HG02973 (cell line): Measurements from ENCODE around the gene ZSCAN20.
"Not testable (repeated sequence)": the region's sequence is repeated elsewhere in the genome, so short reads cannot be mapped to it uniquely, and the experiment has no call there.

Experiments used
- ATAC-seq: cut with Tn5 transposase; IDR thresholded peaks from one replicate; pipeline ENCODE4 v1.9.1; 2021; ENCODE audit warnings: moderate library complexity; ENCODE audit not compliant: unreplicated experiment

ZSCAN20 gene

DNA sequence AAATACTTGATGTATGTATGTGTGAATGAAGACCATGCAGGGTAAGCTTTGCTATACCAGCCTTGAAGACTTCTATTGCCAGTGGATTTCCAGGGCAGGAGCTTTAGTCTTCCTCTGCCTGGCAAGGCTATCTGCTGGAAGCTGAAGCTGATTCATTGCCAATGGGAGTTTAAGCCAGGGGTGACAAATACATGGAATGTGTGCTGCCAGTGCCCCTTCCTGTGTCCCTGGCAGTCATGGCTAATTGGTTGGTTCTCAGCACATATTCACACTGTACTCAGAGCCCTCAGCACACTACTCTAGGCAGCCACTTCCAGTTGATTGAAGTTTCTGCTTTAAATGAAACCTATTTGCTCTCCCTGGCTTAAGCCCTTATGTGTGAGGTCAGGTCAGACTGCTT lies 1.5 kb downstream of the ZSCAN20 start:
- ATAC-seq: no peak

DNA sequence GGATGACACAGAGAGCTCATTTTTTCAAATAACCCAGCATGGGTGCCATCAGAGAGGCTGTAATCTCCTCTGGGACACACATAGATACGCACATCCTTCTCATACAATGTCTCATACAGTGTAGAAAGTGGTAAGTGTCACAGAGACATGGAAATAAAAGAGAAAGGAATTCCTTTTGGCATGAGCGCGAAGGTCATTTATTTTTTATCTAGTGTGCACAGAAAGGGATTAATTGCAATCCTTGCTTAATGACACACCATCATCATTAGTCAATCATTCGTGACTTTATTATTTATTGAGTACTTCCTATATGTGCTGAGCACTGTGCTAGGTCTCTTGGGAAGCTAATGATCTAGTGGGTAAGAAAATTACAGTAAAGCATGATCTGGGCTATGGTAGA lies 5.0 kb downstream of the ZSCAN20 start:
- no peak for ATAC-seq

DNA sequence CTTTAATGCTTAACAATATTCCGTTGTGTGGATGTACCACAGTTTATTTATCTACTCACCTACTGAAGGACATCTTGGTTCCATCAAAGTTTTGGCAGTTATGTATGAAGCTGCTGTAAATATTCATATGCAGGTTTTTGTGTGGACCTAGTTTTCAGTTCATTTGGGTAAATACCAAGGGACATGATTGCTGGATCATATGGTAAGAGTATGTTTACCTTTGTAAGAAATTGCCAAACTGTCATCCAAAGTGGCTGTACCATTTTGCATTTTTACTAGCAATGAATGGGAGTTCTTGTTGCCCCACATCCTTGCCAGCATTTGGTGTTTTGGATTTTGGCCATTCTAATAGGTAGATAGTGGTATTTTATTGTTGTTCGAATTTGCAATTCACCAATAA lies 10.0 kb downstream of the ZSCAN20 start:
- ATAC-seq: no peak

DNA sequence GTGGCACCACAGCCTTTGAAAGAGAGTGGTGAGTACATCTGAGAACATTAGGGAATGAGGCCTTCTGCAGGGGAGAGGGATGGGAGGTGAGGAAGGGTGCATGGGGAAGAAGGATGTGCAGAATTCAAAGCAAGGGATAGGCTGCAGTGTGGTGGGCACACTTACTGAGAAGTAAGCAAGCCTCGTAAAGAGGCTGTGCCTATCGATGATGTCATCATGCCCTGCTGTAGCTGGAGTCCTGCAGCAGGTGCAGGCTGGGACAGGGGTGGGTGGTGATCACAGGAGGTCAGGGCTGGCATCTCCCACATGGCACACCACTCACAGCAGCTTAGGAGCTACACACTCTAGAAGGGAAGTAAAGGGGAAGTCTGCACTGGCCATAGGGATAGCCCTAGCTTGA lies 16.2 kb downstream of the ZSCAN20 start:
- no peak for ATAC-seq

DNA sequence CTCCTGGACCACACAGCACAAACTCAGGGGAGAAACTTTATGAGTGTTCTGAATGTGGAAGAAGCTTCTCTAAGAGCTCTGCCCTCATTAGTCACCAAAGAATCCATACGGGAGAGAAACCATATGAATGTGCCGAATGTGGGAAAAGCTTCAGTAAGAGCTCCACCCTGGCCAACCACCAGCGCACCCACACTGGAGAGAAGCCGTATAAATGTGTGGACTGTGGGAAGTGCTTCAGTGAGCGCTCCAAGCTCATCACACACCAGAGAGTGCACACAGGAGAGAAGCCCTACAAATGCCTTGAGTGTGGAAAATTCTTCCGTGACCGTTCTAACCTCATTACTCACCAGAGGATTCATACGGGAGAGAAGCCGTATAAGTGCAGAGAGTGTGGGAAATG lies 22.5 kb downstream of the ZSCAN20 start:
- ATAC-seq: no peak

DNA sequence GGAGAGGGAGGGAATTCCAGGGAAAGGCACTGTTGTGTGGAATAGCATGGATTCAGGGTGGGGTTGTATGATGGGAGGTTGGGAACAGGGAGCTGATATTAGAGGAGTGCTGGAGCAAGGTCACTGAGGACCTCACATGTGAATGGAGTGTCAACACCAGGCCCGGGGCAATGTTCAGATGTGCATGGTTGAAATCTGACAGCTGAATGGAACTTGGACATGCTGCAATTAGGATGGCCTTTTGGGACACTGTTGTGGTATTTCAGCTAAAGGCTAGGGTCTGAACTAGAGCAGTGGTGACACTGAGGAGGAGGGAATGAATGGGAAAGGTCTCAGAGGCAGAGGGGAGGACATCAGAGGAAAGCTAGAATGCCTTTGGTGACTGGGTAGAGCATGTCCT lies 25.0 kb downstream of the ZSCAN20 start:
- ATAC-seq: no peak

DNA sequence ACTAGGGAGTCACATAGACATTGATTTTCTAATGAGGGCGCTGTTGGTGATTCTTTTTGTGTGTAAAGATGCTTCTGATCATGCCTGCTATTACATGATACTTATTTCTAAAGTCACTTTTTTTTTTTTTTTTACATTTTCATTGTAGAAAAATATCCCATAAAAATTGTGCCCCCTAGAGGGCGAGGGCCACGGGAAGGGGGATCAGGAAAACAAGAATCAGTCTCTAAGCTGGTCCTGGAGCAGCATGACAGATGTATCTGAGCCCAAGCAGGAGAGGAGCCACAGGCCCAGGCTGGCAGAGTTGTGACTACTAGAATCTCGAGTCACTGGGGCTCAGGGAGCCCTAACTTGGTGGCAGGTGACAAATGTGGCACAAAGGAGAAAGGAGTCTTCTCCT lies 28.1 kb downstream of the ZSCAN20 start:
- ATAC-seq: no peak

DNA sequence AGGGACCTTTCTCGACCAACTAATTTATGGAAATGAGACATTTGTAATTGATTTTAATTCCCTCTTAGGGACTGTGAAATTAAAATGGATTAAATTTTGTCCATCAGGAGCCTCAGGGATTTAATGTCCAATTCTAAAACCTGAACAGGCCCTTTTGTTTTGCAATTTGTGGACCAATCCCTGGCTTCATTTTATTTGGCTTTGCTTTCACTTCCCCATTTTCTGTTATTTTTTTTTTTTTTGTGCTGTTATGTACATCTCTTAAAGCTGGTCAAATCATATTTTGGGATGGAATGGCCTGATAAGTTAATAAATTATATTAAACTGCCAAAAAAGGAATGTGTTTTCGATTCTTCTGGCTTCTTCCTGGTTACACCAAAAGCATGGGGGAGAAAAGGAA lies 28.9 kb downstream of the ZSCAN20 start:
- ATAC-seq: no peak

DNA sequence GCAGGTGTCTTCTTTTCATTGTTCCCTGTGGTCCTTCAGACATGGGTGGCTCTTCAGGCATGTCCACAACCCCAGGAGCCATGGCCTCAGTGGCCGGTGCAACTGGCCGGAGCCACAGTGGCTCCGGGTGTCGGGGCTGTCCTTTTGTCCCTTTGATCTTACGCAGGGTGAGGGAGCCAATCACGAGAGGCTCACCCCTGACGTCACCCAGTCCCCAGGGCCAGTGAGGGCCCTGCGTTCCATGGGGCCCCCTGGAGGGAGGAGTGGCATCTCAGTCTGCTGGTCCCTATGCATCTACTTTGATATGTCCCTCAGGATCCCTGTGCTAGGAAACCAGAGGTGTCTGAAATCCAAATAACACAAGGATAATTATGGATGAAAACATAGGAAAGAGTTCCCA lies 29.3 kb downstream of the ZSCAN20 start:
- no peak for ATAC-seq

DNA sequence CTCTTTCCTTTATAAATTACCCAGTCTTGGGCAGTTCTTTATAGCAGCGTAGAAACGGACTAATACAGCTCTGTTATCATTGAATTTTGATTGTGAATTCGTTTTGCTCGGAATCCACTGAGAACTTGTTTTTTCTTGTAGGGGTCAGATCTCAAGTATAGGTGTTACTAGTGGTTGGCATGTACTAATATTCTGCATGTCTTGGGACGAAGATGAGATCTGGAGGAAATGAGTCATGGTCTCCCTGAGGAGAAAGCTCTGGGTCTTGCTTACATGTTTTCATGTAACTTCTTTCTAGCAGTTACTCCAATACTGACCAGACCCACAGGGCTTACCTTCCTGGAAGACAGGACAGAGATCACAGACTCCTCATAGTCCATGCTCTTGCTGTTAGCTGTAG lies 30.3 kb downstream of the ZSCAN20 start:
- ATAC-seq: no peak

DNA sequence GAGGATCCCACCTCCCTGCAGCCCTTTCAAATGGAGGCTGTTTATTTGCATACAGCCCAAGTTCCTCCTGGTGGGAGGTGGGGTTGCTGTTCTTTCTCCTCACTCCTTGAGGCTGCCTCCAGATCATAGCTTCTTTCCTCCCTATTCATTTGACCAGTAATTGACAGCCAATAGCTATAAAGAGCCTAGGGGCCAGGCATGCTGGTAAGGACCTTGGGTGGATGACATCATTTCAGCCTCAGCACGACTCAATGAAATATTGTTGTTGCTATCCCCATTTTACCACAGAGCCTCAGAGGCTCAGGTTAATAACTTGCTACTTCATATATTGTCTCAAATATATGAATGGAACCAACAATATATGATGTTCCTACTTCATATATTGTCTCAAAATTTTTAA lies 31.1 kb downstream of the ZSCAN20 start:
- ATAC-seq: no peak

DNA sequence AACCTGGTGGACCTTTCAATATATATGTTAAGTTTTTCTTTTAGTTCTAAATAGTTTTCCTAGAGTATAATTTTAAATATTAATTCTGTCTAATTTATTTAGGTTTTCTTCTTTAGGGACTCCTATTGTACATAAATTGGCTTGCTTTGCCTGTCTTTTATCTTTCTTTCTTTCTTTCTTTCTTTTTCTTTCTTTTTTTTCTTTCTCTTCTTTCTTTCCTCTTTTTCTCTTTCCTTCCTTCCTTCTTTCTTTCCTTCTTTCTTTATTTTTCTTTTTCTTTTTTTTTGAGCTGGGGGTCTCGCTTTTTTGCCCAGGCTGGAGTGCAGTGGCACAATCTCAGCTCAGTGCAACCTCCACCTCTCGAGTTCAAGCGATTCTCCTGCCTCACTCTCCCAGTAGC lies 35.2 kb downstream of the ZSCAN20 start:
- ATAC-seq: no peak

DNA sequence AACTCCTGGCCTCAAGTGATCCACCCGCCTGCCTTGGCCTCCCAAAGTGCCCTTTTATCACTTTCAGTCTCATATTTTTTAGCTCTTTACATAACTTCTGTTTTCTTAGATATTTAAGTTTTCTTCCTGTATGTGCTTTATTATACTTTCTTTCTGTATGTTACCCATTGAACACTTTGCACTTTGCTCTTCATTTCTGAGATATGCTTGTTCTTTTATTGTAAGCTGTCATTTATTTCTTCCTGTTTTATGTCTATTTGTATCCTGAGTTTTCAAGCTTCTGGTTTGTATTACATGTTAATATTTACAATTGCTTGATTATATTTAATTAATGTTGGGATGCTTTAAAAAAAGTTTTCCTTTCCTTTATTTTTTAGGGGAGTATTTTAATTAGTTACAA lies 35.7 kb downstream of the ZSCAN20 start:
- ATAC-seq: no peak

DNA sequence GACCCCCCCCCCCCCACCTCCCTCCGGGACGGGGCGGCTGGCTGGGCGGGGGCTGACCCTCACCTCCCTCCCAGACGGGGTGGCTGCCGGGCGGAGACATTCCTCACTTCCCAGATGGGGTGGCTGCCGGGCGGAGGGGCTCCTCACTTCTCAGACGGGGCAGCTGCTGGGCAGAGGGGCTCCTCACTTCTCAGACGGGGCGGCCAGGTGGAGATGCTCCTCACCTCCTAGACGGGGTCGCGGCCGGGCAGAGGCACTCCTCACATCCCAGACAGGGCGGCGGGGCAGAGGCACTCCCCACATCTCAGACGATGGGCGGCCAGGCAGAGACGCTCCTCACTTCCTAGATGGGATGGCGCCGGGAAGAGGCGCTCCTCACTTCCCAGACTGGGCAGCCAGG lies 36.8 kb downstream of the ZSCAN20 start:
- ATAC-seq: not testable (repeated sequence)

DNA sequence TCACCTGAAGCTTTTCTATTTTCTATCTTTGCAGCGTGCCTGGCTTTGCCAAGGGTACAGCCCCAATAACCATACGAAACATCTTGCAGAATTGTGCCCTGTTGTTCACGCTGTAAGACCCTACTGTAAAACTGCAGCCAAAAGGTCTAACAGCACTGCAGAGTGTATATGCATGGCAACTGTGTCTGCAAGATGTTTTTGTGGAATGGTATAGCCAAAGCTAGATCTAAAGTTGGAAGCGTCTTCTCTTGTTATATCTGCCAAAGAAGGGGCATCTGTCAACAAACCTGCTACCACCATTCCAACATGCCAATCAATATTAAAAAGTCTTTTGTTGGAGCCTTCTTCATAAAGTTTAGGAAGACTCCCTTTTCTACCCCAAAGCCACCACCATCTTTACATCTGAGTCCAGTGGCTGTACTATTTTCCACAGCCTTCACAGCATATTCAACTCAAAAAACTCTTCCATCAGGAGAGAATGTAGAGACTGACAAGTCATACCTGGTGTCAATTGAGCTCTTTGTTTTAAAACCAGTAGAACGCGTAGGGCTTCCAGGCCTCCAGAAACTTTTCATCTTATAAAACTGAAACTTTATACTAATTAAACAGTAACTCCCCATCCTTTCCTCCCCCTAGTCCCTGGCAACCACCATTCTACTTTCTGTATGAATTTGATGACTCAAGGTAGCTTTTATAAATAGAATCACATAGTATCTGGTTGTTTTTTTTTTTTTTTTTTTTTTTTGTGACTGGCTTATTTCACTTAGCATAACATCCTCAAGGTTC lies 40.0 kb downstream of the ZSCAN20 start:
- no peak for ATAC-seq

DNA sequence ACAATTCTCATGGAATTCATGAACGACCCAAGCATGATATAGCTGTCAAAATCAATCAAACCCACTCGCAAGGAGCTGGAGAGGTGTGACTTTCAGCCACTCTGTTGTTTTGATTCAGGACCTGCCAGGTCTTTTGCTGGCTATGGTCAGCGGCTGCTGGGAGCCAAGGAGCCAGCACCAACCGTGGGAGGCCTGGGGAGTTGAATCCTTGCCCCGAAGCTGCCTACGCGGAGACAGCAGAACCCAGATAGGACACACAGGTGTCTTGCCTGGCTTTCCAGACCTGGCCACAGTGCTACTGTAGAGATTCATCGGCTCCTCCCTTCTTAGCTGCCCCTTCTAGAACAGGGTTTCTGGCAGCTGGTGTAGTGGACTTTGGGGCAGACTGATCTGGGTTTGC lies 42.7 kb downstream of the ZSCAN20 start:
- no peak for ATAC-seq

DNA sequence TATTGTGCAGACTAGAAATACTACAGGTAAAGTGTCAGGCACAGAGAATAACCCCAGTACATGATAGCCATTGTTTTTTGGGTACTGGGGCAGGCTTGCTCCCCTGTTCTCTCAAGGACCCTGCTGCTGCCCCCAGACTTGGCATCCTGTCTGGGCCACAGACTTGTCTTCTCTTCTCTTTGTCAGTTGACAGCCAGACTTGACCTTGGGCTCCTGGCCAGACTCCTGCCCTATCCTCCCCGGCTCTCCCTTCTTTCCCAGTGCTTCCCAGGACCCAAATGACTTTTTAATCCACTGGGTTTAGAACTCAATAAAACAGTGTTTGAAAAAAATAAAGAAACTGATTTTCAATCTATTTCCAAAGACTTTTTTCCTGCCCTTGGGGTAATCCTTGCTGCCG lies 43.2 kb downstream of the ZSCAN20 start:
- no peak for ATAC-seq

DNA sequence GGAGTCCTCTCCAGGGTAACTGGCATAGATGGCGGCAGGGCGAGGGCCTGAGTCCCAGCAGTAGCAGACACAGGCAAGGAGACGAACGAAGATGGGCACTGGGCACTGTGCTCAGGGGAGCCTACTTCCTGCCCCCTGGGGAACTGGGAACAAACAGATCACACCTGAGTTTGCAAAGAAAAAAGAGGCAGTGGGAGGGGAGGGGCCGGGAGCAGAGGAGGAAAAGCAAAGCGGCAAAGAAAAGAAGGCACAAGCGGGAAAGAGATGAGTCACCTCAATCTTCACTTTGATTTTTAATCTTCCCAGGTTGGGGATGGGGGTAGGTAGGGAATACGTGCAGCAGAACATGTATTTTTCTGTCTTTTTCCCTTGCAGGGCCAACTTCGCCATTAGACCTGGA lies 44.0 kb downstream of the ZSCAN20 start:
- ATAC-seq: no peak

DNA sequence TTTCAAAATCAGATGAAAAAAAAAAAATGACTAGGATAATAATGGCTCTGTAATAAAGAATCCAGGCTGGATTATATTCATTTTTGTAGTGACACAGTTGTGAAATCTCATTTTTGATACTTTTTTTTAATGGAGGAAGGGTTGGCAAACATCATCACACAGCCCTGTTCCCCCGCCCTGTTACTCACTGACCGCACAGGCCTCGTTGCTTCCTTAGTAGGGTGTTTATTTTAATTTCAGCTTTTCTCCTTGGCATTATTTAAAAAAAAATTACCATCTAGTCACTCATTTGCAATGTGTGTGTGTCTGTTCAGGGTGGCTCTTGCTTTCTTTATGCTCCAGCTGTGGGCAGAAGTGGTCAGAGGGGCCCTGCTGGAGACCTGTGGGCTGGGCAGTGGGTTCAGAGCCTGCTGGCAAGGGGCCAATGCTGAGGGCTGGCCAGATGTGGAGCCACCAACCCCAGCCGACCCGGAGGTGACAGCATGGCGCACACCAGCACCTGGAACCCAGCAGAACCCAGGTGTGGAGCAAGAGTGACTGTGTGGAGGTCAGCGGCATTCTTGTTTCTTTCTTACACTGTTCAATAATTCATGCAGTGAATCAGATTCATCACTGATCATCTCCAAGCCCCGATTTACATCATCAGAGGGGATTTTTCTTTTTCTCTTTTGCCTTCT lies 44.6 kb downstream of the ZSCAN20 start:
- no peak for ATAC-seq

DNA sequence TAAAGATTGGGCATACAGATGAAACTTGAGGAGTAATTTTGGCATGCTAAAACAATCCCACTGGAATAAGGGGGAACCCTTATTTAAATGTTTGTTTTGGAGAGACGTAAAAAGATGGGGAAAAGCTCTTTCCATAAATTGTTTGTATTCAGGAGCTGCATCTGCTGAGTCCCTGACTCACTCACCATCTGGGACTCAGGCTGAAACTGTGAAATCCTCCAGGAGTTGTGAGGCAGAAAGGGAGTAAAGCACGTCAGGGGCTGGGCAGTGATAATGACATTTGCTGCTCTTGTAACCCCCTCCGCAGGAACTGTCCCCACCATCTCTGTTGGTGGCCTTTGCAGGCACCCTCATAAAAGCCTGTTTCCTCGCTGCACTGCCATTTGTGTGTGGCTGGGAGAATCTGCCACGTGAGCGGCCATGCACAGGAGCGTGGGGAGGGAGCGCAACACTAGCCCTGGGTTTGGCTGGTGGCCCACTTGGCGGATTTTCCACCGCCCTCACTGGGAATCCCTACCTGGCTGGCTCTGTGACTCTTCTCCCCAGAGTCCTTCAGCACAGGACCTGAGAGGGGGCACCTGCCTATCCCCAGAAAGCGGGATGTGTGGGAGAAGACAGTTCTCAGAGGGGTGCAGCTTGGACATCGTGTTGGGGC lies 45.3 kb downstream of the ZSCAN20 start:
- ATAC-seq: no peak

DNA sequence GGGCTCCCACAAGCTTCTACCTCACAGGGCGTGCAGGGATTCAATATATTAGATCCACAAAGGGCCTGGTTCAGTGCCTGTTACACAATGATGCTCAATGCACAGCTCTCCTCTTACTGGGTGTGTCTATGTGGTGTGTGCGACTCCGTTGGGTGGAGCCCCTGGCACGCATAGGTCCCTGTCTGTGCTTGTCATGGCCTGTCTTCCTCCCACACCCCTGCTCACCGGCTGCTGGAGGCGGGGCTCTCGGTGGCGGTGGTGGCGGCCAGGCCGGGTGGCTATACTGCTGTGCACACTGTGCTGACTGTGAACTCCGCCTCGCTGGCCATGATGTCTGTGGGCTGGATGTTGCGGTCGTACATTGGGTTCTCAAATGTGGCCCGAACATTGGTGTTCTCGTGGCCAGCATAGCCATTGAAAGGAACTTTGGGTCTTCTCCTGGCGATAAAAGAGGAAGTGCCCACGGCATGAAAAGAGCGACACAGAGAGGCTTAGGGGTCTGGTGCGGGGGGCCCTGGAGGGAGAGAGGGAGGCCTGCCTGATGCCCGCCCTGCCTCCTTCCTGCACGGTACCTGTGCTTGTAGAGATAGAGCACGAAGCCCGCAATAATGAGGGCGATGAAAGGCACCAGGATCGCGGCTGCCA lies 46.9 kb downstream of the ZSCAN20 start:
- no peak for ATAC-seq

DNA sequence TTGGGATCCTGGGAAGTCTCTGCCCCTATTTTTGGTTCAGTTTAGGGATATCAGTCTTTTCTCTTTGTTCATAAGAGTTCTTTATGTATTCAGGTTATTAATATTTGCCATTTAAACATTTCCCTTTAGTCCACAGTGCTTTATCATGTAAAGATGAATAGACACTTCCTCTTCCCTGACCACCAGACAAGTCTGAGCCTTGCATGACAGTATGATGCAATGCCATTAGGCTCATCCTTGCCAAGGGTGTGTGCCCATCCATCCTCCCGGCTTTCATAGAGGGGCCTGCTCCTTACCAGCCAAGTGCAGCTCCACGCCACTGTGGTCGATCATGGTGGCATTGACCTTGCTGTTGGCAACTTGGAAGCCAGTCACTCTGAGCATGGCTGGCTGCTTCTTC lies 52.1 kb downstream of the ZSCAN20 start:
- ATAC-seq: no peak
